ENCODE measurements around the gene PCDHB13.
"Not testable (repeated sequence)": the region's sequence is repeated elsewhere in the genome, so short reads cannot be mapped to it uniquely, and the experiment has no call there.

- not testable (repeated sequence) for TF ChIP-seq FOXA1, SUZ12, ARNT, PKNOX1 (IDR thresholded peaks at IDR 0.05)
Observed at GRCh38 chr5:141201126-141201525, 12.6 kb upstream of the PCDHB13 start.
